B cell (primary cell): ENCODE measurements around the gene DFFB.

Experiments used
- EZH2 ChIP-seq: IDR thresholded peaks from 2 replicates; pipeline ENCODE4 v1.6.1; 2012; ENCODE audit warnings: borderline replicate concordance, low read depth, mild to moderate bottlenecking, moderate library complexity, low read length; ENCODE audit not compliant: insufficient read depth, poor library complexity, severe bottlenecking
- TF ChIP-seq, protein P1 (sequence below): fragments of 200-600 bp; IDR thresholded peaks from one replicate; pipeline ENCODE4 v1.8.0; 2022; ENCODE audit warnings: antibody characterized with exemption, mild to moderate bottlenecking

DNA sequence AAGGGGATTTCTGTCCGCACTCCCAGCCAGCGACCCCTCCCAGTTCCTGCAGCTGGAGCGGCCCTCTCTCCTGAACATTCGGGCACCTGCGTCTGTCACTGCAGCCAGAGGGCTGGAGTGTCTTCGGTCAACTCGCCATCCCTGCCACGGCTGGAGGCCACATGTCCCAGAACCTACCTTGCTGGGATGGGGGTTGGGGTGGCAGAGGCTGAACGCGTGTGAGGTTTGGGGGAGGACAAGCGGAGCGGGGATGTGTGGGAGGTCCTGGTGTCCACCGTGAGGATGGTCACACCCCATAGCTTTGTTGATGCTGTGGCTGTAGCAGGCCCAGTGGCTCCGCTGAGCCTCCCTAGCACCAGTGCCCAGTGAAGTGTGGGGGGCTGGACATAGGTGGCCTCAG, 57.6 kb downstream of the DFFB start:
- TF ChIP-seq, protein P1, sequence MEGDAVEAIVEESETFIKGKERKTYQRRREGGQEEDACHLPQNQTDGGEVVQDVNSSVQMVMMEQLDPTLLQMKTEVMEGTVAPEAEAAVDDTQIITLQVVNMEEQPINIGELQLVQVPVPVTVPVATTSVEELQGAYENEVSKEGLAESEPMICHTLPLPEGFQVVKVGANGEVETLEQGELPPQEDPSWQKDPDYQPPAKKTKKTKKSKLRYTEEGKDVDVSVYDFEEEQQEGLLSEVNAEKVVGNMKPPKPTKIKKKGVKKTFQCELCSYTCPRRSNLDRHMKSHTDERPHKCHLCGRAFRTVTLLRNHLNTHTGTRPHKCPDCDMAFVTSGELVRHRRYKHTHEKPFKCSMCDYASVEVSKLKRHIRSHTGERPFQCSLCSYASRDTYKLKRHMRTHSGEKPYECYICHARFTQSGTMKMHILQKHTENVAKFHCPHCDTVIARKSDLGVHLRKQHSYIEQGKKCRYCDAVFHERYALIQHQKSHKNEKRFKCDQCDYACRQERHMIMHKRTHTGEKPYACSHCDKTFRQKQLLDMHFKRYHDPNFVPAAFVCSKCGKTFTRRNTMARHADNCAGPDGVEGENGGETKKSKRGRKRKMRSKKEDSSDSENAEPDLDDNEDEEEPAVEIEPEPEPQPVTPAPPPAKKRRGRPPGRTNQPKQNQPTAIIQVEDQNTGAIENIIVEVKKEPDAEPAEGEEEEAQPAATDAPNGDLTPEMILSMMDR, result no peak
- TF ChIP-seq EZH2, result no peak
